Body of pancreas (tissue), 4 donors: Measurements from ENCODE around the gene NOA1.

Source experiments
- POLR2A ChIP-seq, 3 donors: fragments of 450-650 bp; IDR thresholded peaks; one replicate each; pipeline ENCODE4 v1.6.1; 2016; ENCODE audit warnings: antibody characterized with exemption in 3 of 3, mild to moderate bottlenecking in 2 of 3
- TF ChIP-seq, protein P1 (sequence below), 7 experiments: fragments of 450-650 bp in 4 of 7; fragments of 200-600 bp in 3 of 7; sonication (generic) in 3 of 7; IDR thresholded peaks; one replicate each; pipeline ENCODE4 v1.5.1; 2016 to 2019; ENCODE audit warnings: antibody characterized with exemption in 7 of 7

DNA sequence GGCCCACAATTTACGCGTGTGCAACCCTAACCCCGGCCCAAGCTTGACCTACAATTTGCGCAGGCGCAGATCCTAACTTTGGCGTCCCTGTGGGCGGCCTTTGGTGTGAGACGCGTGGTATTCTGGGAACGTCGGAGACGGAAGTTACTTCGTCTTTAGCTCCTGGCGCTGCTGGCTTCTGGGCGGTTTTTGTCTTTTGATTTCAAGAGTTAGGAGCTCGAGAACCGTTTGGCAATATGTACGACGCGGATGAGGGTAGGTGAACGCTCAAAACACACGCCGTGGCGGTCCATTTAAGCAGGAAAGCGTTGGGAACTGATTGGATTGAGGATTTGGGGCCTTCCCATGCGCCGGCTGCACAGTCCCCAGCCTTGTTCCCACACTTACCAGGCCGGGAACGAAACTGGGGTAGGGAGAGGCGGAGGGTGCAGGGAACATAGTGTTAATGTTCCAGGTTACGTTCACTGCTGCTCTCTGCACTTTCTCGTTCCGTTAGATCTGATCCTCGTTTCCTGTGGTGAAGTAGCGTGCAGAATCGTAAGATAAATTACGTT lies 1.4 kb upstream of the NOA1 start, which contains the start of gene POLR2B:
- TF ChIP-seq, protein P1, sequence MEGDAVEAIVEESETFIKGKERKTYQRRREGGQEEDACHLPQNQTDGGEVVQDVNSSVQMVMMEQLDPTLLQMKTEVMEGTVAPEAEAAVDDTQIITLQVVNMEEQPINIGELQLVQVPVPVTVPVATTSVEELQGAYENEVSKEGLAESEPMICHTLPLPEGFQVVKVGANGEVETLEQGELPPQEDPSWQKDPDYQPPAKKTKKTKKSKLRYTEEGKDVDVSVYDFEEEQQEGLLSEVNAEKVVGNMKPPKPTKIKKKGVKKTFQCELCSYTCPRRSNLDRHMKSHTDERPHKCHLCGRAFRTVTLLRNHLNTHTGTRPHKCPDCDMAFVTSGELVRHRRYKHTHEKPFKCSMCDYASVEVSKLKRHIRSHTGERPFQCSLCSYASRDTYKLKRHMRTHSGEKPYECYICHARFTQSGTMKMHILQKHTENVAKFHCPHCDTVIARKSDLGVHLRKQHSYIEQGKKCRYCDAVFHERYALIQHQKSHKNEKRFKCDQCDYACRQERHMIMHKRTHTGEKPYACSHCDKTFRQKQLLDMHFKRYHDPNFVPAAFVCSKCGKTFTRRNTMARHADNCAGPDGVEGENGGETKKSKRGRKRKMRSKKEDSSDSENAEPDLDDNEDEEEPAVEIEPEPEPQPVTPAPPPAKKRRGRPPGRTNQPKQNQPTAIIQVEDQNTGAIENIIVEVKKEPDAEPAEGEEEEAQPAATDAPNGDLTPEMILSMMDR (IDR thresholded peaks at IDR 0.05), result no peak
- TF ChIP-seq POLR2A (IDR thresholded peaks at IDR 0.05), result peak; percentile 67 to 95 (median 93)
